ENCODE results near the gene HORMAD2.

The HORMAD2 gene

GRCh38 chr22:30104501-30105156, 24.4 kb downstream of the HORMAD2 start:
- Histone ChIP-seq H3K4me1 (ENCODE audit: insufficient read depth, low read length) (no peaks in the 10 kb centered on the region), H3K36me3 (ENCODE audit: insufficient read depth, low read length) (no peaks in the 10 kb centered on the region)

GRCh38 chr22:30105483-30105882, 25.2 kb downstream of the HORMAD2 start:
- H3K9ac ChIP-seq (ENCODE audit: low read depth, low read length) = no peak overlapping the region
- H3K36me3 ChIP-seq (ENCODE audit: insufficient read depth, low read length) = no peaks in the 10 kb centered on the region
- H3K4me1 ChIP-seq (ENCODE audit: insufficient read depth, low read length) = no peaks in the 10 kb centered on the region
- H3K9me3 ChIP-seq (ENCODE audit: control insufficient read depth, insufficient read depth, low read length) = no peaks in the 10 kb centered on the region

More at GRCh38 chr22:30104501-30105156, 24.4 kb downstream of the HORMAD2 start:
- H3K9ac ChIP-seq (ENCODE audit: low read depth, low read length) = no peak overlapping the region
- no peaks in the 10 kb centered on the region for H3K9me3 ChIP-seq (ENCODE audit: control insufficient read depth, insufficient read depth, low read length)

- Histone ChIP-seq H3K9ac (ENCODE audit: low read depth, low read length) (no peak overlapping the region), H3K4me1 (ENCODE audit: insufficient read depth, low read length) (peaks cover 3% of the 10 kb centered on the region; the same call in 1 of the 2 replicates), H3K36me3 (ENCODE audit: insufficient read depth, low read length) (no peaks in the 10 kb centered on the region), H3K9me3 (ENCODE audit: control insufficient read depth, insufficient read depth, low read length) (no peaks in the 10 kb centered on the region)
These were observed 33.2 kb downstream of the HORMAD2 start for GRCh38 chr22:30113494-30113893.

GRCh38 chr22:30114361-30114760, 34.1 kb downstream of the HORMAD2 start:
- Histone ChIP-seq H3K36me3 (ENCODE audit: insufficient read depth, low read length) (no peaks in the 10 kb centered on the region), H3K9me3 (ENCODE audit: control insufficient read depth, insufficient read depth, low read length) (no peaks in the 10 kb centered on the region), H3K9ac (ENCODE audit: low read depth, low read length) (no peak overlapping the region), H3K4me1 (ENCODE audit: insufficient read depth, low read length) (peaks cover 3% of the 10 kb centered on the region; the same call in 1 of the 2 replicates)

- no peak overlapping the region for H3K9ac ChIP-seq (ENCODE audit: low read depth, low read length)
- H3K4me1 ChIP-seq (ENCODE audit: insufficient read depth, low read length) = peaks cover 3% of the 10 kb centered on the region; the same call in 1 of the 2 replicates
- no peaks in the 10 kb centered on the region for H3K9me3 ChIP-seq (ENCODE audit: control insufficient read depth, insufficient read depth, low read length)
- no peaks in the 10 kb centered on the region for H3K36me3 ChIP-seq (ENCODE audit: insufficient read depth, low read length)
These were observed 35.4 kb downstream of the HORMAD2 start for GRCh38 chr22:30115705-30116104.

GRCh38 chr22:30116362-30117117, 36.3 kb downstream of the HORMAD2 start:
- H3K9ac ChIP-seq (ENCODE audit: low read depth, low read length) = no peak overlapping the region
- no peaks in the 10 kb centered on the region for H3K36me3 ChIP-seq (ENCODE audit: insufficient read depth, low read length)
- no peaks in the 10 kb centered on the region for H3K9me3 ChIP-seq (ENCODE audit: control insufficient read depth, insufficient read depth, low read length)
- H3K4me1 ChIP-seq (ENCODE audit: insufficient read depth, low read length) = peaks cover 3% of the 10 kb centered on the region; the same call in 1 of the 2 replicates

- Histone ChIP-seq H3K9ac (ENCODE audit: low read depth, low read length) (no peak overlapping the region), H3K4me1 (ENCODE audit: insufficient read depth, low read length) (peaks cover 3% of the 10 kb centered on the region; the same call in 1 of the 2 replicates), H3K9me3 (ENCODE audit: control insufficient read depth, insufficient read depth, low read length) (no peaks in the 10 kb centered on the region), H3K36me3 (ENCODE audit: insufficient read depth, low read length) (no peaks in the 10 kb centered on the region)
These were observed 37.0 kb downstream of the HORMAD2 start for GRCh38 chr22:30117256-30117655.

GRCh38 chr22:30118291-30118690, 38.0 kb downstream of the HORMAD2 start:
- H3K36me3 ChIP-seq (ENCODE audit: insufficient read depth, low read length) = no peaks in the 10 kb centered on the region
- peaks cover 3% of the 10 kb centered on the region; the same call in 1 of the 2 replicates for H3K4me1 ChIP-seq (ENCODE audit: insufficient read depth, low read length)
- H3K9me3 ChIP-seq (ENCODE audit: control insufficient read depth, insufficient read depth, low read length) = no peaks in the 10 kb centered on the region
- H3K9ac ChIP-seq (ENCODE audit: low read depth, low read length) = no peak overlapping the region

GRCh38 chr22:30121960-30122359, 41.7 kb downstream of the HORMAD2 start:
- no peaks in the 10 kb centered on the region for H3K36me3 ChIP-seq (ENCODE audit: insufficient read depth, low read length)
- H3K4me1 ChIP-seq (ENCODE audit: insufficient read depth, low read length) = peaks cover 3% of the 10 kb centered on the region; the same call in 1 of the 2 replicates
- H3K9me3 ChIP-seq (ENCODE audit: control insufficient read depth, insufficient read depth, low read length) = no peaks in the 10 kb centered on the region
- no peak overlapping the region for H3K9ac ChIP-seq (ENCODE audit: low read depth, low read length)

GRCh38 chr22:30123463-30123862, 43.2 kb downstream of the HORMAD2 start:
- no peaks in the 10 kb centered on the region for H3K4me1 ChIP-seq (ENCODE audit: insufficient read depth, low read length)
- H3K9me3 ChIP-seq (ENCODE audit: control insufficient read depth, insufficient read depth, low read length) = no peaks in the 10 kb centered on the region
- no peaks in the 10 kb centered on the region for H3K36me3 ChIP-seq (ENCODE audit: insufficient read depth, low read length)
- no peak overlapping the region for H3K9ac ChIP-seq (ENCODE audit: low read depth, low read length)

GRCh38 chr22:30127749-30128166, 47.5 kb downstream of the HORMAD2 start:
- Histone ChIP-seq H3K9me3 (ENCODE audit: control insufficient read depth, insufficient read depth, low read length) (no peaks in the 10 kb centered on the region), H3K36me3 (ENCODE audit: insufficient read depth, low read length) (no peaks in the 10 kb centered on the region), H3K4me1 (ENCODE audit: insufficient read depth, low read length) (no peaks in the 10 kb centered on the region), H3K9ac (ENCODE audit: low read depth, low read length) (no peak overlapping the region)

- Histone ChIP-seq H3K36me3 (ENCODE audit: insufficient read depth, low read length) (no peaks in the 10 kb centered on the region), H3K4me1 (ENCODE audit: insufficient read depth, low read length) (no peaks in the 10 kb centered on the region), H3K9ac (ENCODE audit: low read depth, low read length) (no peak overlapping the region), H3K9me3 (ENCODE audit: control insufficient read depth, insufficient read depth, low read length) (no peaks in the 10 kb centered on the region)
These were observed 48.2 kb downstream of the HORMAD2 start for GRCh38 chr22:30128511-30128910.

- H3K9ac ChIP-seq (ENCODE audit: low read depth, low read length) = no peak overlapping the region
- H3K36me3 ChIP-seq (ENCODE audit: insufficient read depth, low read length) = no peaks in the 10 kb centered on the region
- H3K4me1 ChIP-seq (ENCODE audit: insufficient read depth, low read length) = no peaks in the 10 kb centered on the region
- no peaks in the 10 kb centered on the region for H3K9me3 ChIP-seq (ENCODE audit: control insufficient read depth, insufficient read depth, low read length)
These were observed 49.4 kb downstream of the HORMAD2 start for GRCh38 chr22:30129636-30130035.

GRCh38 chr22:30132290-30132996, 52.2 kb downstream of the HORMAD2 start:
- no peak overlapping the region for H3K9ac ChIP-seq (ENCODE audit: low read depth, low read length)
- H3K4me1 ChIP-seq (ENCODE audit: insufficient read depth, low read length) = no peaks in the 10 kb centered on the region
- H3K36me3 ChIP-seq (ENCODE audit: insufficient read depth, low read length) = no peaks in the 10 kb centered on the region
- no peaks in the 10 kb centered on the region for H3K9me3 ChIP-seq (ENCODE audit: control insufficient read depth, insufficient read depth, low read length)
